K562 (cell line): ENCODE data around the gene CCNQ. TPM values are rescaled to one million over a fixed set of nuclear protein-coding genes. Genes with fewer than 3 reads are reported as not detected.

Experiments used
- ATAC-seq: fragments of 200-7000 bp; cut with Tn5 transposase; 3 replicates; pipeline ENCODE4 v1.9.1; 2020; ENCODE audit warnings: moderate library complexity
- BruUV-seq: library from RNA; stranded (reverse); fragments of 400-500 nt; replicated peaks from 2 replicates; lab custom pipeline; 2021; lab: Mats Ljungman, UMichigan
- CTCF ChIA-PET: fragments of 300-600 bp; formaldehyde crosslinking; extraction: SDS; loops from one replicate; lab custom pipeline; 2021; ENCODE audit warnings: low intra/inter-chr PET ratio; lab: Yijun Ruan, JAX
- POLR2A ChIA-PET: fragments of 300-600, 350-650 bp; sonication (Branson Sonifier 250); formaldehyde crosslinking; extraction: SDS; loops from one replicate; lab custom pipeline; 2021; ENCODE audit warnings: antibody characterized with exemption, inconsistent platforms; lab: Yijun Ruan, JAX
- DNase-seq, 4 experiments: peaks; one replicate each; pipeline versions ENCODE4 v3.0.0 to v3.0.0-alpha.2; 2011 to 2018; ENCODE audit warnings: low spot score in 3 of 4, mixed read lengths in 3 of 4; ENCODE audit errors: extremely low read depth in 1 of 4
- FAIRE-seq: peaks from 2 replicates; lab custom pipeline; 2011; peaks lifted over from hg19 to GRCh38; lab: Jason Lieb, UNC
- H2AFZ ChIP-seq: 2 replicates; pipeline ENCODE4 v1.6.0; 2011; ENCODE audit warnings: low read depth, low read length, control low read depth, inconsistent platforms
- H3K27ac ChIP-seq: fragments of 200-600 bp; 3 replicates; pipeline ENCODE4 v1.8.0; 2011; ENCODE audit warnings: low read depth, mild to moderate bottlenecking, control low read depth, inconsistent platforms, low read length, moderate library complexity, mixed read lengths; ENCODE audit errors: extremely low read depth
- H3K27me3 ChIP-seq, 2 experiments: fragments of 300-600 bp in 1 of 2; 2 replicates in 1 of 2; 3 replicates in 1 of 2; pipeline versions ENCODE4 v1.6.0 to v1.8.0; 2011; ENCODE audit warnings: inconsistent platforms in 2 of 2, low read length in 2 of 2, mild to moderate bottlenecking in 1 of 2, mixed read lengths in 1 of 2, moderate library complexity in 1 of 2; ENCODE audit not compliant: control insufficient read depth in 2 of 2, insufficient read depth in 2 of 2
- H3K36me3 ChIP-seq: fragments of 300-600 bp; 3 replicates; pipeline ENCODE4 v1.8.0; 2011; ENCODE audit warnings: mild to moderate bottlenecking, low read length, inconsistent platforms; ENCODE audit not compliant: control insufficient read depth, insufficient read depth
- H3K4me1 ChIP-seq, 2 experiments: fragments of 200-600 bp in 1 of 2; replicated peaks in 1 of 2; 2 replicates in 1 of 2; 3 replicates in 1 of 2; pipeline versions ENCODE4 v1.5.1 to v1.8.0; 2011; ENCODE audit warnings: inconsistent platforms in 2 of 2, low read length in 2 of 2, mild to moderate bottlenecking in 1 of 2, mixed read lengths in 1 of 2, moderate library complexity in 1 of 2; ENCODE audit not compliant: control insufficient read depth in 2 of 2, insufficient read depth in 2 of 2
- H3K4me2 ChIP-seq: 2 replicates; pipeline ENCODE4 v1.6.1; 2011; ENCODE audit warnings: low read length, control low read depth, inconsistent platforms, mixed read lengths; ENCODE audit not compliant: insufficient read depth
- H3K4me3 ChIP-seq: fragments of 200-600 bp; sonication (generic), shearing (Covaris generic); 2 replicates; pipeline ENCODE4 v1.5.1; 2016; ENCODE audit warnings: control low read depth, inconsistent platforms
- H3K79me2 ChIP-seq: fragments of 200-600 bp; 3 replicates; pipeline ENCODE4 v1.8.0; 2011; ENCODE audit warnings: low read length, inconsistent platforms; ENCODE audit not compliant: control insufficient read depth, insufficient read depth
- H3K9ac ChIP-seq, 2 experiments: 2 replicates each; pipeline versions ENCODE4 v1.6.0 to v1.6.1; 2011; ENCODE audit warnings: low read depth in 2 of 2, low read length in 2 of 2, control low read depth in 1 of 2, inconsistent platforms in 1 of 2, mild to moderate bottlenecking in 1 of 2, mixed read lengths in 1 of 2; ENCODE audit not compliant: insufficient read depth in 1 of 2
- H3K9me1 ChIP-seq: one replicate; pipeline ENCODE4 v1.6.0; 2011; ENCODE audit warnings: inconsistent platforms, mild to moderate bottlenecking, low read length, moderate library complexity; ENCODE audit not compliant: control insufficient read depth, insufficient read depth
- H3K9me3 ChIP-seq: replicated peaks from 2 replicates; pipeline ENCODE4 v1.5.1; 2011; ENCODE audit warnings: low read depth, low read length, inconsistent platforms; ENCODE audit not compliant: control insufficient read depth, insufficient read depth
- H4K20me1 ChIP-seq: replicated peaks from 2 replicates; pipeline ENCODE4 v1.6.1; 2011; ENCODE audit warnings: low read length, inconsistent platforms, mixed read lengths; ENCODE audit not compliant: control insufficient read depth, insufficient read depth
- ARID3B ChIP-seq: fragments of 250-450 bp; sonication (Bioruptor Pico); IDR thresholded peaks from 2 replicates; pipeline ENCODE4 v1.4.0; 2020; ENCODE audit warnings: borderline replicate concordance
- ATF4 ChIP-seq: fragments of 450-650 bp; formaldehyde crosslinking; IDR thresholded peaks from 2 replicates; pipeline ENCODE4 v1.4.0; 2022; ENCODE audit warnings: mild to moderate bottlenecking, moderate library complexity
- CXXC5 ChIP-seq: fragments of 250-450 bp; sonication (Bioruptor Pico); IDR thresholded peaks from 2 replicates; pipeline ENCODE4 v1.8.0; 2022; ENCODE audit warnings: inconsistent platforms, mild to moderate bottlenecking, moderate library complexity
- ESRRB ChIP-seq: fragments of 250-450 bp; sonication (Bioruptor Pico); IDR thresholded peaks from 2 replicates; pipeline ENCODE4 v1.5.0; 2020; ENCODE audit warnings: mild to moderate bottlenecking, moderate library complexity, borderline replicate concordance
- ETV1 ChIP-seq: fragments of 450-650 bp; conservative IDR thresholded peaks from 2 replicates; pipeline ENCODE4 v1.6.1; 2016; ENCODE audit warnings: missing genetic modification characterization, control low read depth, low read depth, missing compliant biosample characterization
- FOXA1 ChIP-seq: fragments of 450-650 bp; IDR thresholded peaks from 2 replicates; pipeline ENCODE4 v1.6.1; 2016; ENCODE audit warnings: mild to moderate bottlenecking, borderline replicate concordance
- FUS ChIP-seq: fragments of 200-400 bp; formaldehyde crosslinking; optimal IDR thresholded peaks from 2 replicates; pipeline ENCODE3; 2017; ENCODE audit warnings: low read depth, low read length
- GABPA ChIP-seq: fragments of 200-800 bp; sonication (Bioruptor generic); conservative IDR thresholded peaks from 2 replicates; pipeline ENCODE4 v1.6.1; 2016; ENCODE audit warnings: low read depth, missing genetic modification characterization, missing compliant biosample characterization
- ILK ChIP-seq: fragments of 450-650 bp; IDR thresholded peaks from 2 replicates; pipeline ENCODE4 v1.6.1; 2016; ENCODE audit warnings: missing genetic modification characterization, low read depth, mild to moderate bottlenecking, missing compliant biosample characterization, moderate library complexity, borderline replicate concordance
- MLLT1 ChIP-seq, 2 experiments: fragments of 450-650 bp; IDR thresholded peaks; 2 replicates each; pipeline ENCODE4 v1.6.1; 2016
- NFRKB ChIP-seq: fragments of 450-650 bp; IDR thresholded peaks from 2 replicates; pipeline ENCODE4 v1.6.1; 2016; ENCODE audit warnings: low read depth
- TGIF2 ChIP-seq: sonication (generic); formaldehyde crosslinking; IDR thresholded peaks from 2 replicates; pipeline ENCODE4 v1.8.1; 2022; ENCODE audit warnings: mild to moderate bottlenecking, missing genetic modification reagents, moderate library complexity
- ZBED1 ChIP-seq: IDR thresholded peaks from 2 replicates; pipeline ENCODE4 v1.6.1; 2014
- ZNF274 ChIP-seq: IDR thresholded peaks from 2 replicates; pipeline ENCODE4 v1.6.1; 2011; ENCODE audit warnings: low read depth, mild to moderate bottlenecking, low read length, moderate library complexity, borderline replicate concordance
- ZNF75A ChIP-seq: fragments of 450-650 bp; formaldehyde crosslinking; IDR thresholded peaks from 2 replicates; pipeline ENCODE4 v1.4.0; 2020; ENCODE audit warnings: mild to moderate bottlenecking
- WGBS: fragments of 100-300 bp; shearing (Covaris generic); methylation state at CpG from one replicate; pipeline ENCODE4 v1.1.6; 2016; ENCODE audit warnings: low coverage, mixed read lengths; ENCODE audit not compliant: insufficient coverage; ENCODE audit errors: missing lambda C conversion rate; 5-methylcytosine and 5-hydroxymethylcytosine counted together
- in situ Hi-C: fragments of 300-500 bp; cut with MboI; formaldehyde crosslinking; loops from 4 replicates; pipeline ENCODE4 v1.15.0; 2018; ENCODE audit warnings: inconsistent platforms, mixed read lengths
- intact Hi-C: fragments of 100-400 bp; cut with micrococcal nuclease; formaldehyde crosslinking; loops from 2 replicates; pipeline ENCODE4 v1.14.2; 2022
- polyA plus RNA-seq, 8 experiments: library from polyadenylated mRNA; depleted of rRNA in 4 of 8; stranded (reverse) in 5 of 8; unstranded in 3 of 8; fragments of >200 nt; fragmentation: Nextera tagmentation in 2 of 8; fragmentation: Illumina TruSeq in 1 of 8; extraction: Ambion mirVana in 2 of 8; extraction: Trizol in 1 of 8; gene quantifications; 2 replicates each; pipeline versions ENCODE4 v1.2.1 to v1.2.3, GENCODE V29; 2011 to 2014; ENCODE audit warnings: inconsistent platforms in 1 of 8, missing spikeins in 1 of 8
- total RNA-seq, 7 experiments: library from RNA; depleted of rRNA in 6 of 7; stranded (reverse); fragments of >200 nt in 6 of 7; fragmentation: Illumina TruSeq in 2 of 7; extraction: Trizol in 2 of 7; gene quantifications; 2 replicates each; pipeline versions ENCODE4 v1.2.1 to v1.2.3, GENCODE V29; 2011 to 2021; ENCODE audit warnings: low replicate concordance in 1 of 7

The CCNQ gene
- total and polyA plus RNA-seq, 9 of the 15 experiments (the other 6 are each of a cell fraction or from before 2014, with no cell fraction given): 0.92 to 53.8 (median 25.3) TPM

GRCh38 chrX:153628665-153629064, 29.7 kb upstream of the CCNQ start:
- no peak overlapping the region for H3K27ac ChIP-seq
- H4K20me1 ChIP-seq: peaks cover 5% of the 10 kb centered on the region; the same call in 1 of the 2 replicates
- H3K4me1 ChIP-seq: peaks cover 0 to 20% of the 10 kb centered on the region in 2 experiments; a peak in 2 of 5 replicates
- no peaks in the 10 kb centered on the region for H3K79me2 ChIP-seq
- no peak overlapping the region for H3K4me2 ChIP-seq
- no peak overlapping the region for H3K4me3 ChIP-seq
- ATAC-seq (no peak), DNase-seq (no peak), FAIRE-seq (no peak)
- 1% methylated on average over 10 of the region's 12 CpGs for WGBS
- H3K9ac ChIP-seq: no peak overlapping the region
- CTCF ChIA-PET: no interaction called here
- H3K36me3 ChIP-seq: no peaks in the 10 kb centered on the region
- no peaks in the 10 kb centered on the region for H3K9me3 ChIP-seq
- BruUV-seq: no TSS peak
- peaks cover 14 to 77% of the 10 kb centered on the region in 2 experiments; a peak in 3 of 5 replicates for H3K27me3 ChIP-seq
- H2AFZ ChIP-seq: no peak overlapping the region
- in situ Hi-C loops (no loop called here), intact Hi-C loops (no loop called here)
- POLR2A ChIA-PET: interaction anchor here (0.6 kb wide), 1 partner anchor 472 kb away, joined by 3 read pairs; no protein-coding TSS in a partner anchor
- H3K9me1 ChIP-seq: no peaks in the 10 kb centered on the region
- TF ChIP-seq NFRKB: no peak
- TF ChIP-seq TGIF2 (CRISPR knock-in tag): no peak
- TF ChIP-seq ESRRB (CRISPR knock-in tag): no peak
- TF ChIP-seq ILK (tag): no peak
- TF ChIP-seq ETV1: no peak
- TF ChIP-seq ATF4 (CRISPR knock-in tag): no peak
- TF ChIP-seq ARID3B (CRISPR knock-in tag): no peak
- no peak for TF ChIP-seq CXXC5 (CRISPR knock-in tag)
- TF ChIP-seq ZNF274: no peak
- TF ChIP-seq ZBED1: no peak
- TF ChIP-seq FOXA1: no peak
- no peak for TF ChIP-seq FUS
- no peak for TF ChIP-seq ZNF75A (CRISPR knock-in tag)
- no peak for TF ChIP-seq MLLT1 (IDR thresholded peaks at IDR 0.05)
- no peak for TF ChIP-seq GABPA (tag)
